HepG2 (cell line): ENCODE data around the gene ARL5B.
A peak's percentile ranks its signal among the peaks of the same experiment; 100 is the strongest.

Source experiments
- MEIS2 ChIP-seq: sonication (generic); formaldehyde crosslinking; IDR thresholded peaks from 2 replicates; pipeline ENCODE4 v1.9.0; 2021; ENCODE audit warnings: mild to moderate bottlenecking, missing genetic modification reagents
- PAX8 ChIP-seq: sonication (generic); formaldehyde crosslinking; IDR thresholded peaks from 2 replicates; pipeline ENCODE4 v1.8.0; 2022; ENCODE audit warnings: mild to moderate bottlenecking, missing genetic modification reagents, borderline replicate concordance
- PRPF4 ChIP-seq: fragments of 200-400 bp; formaldehyde crosslinking; IDR thresholded peaks from 2 replicates; pipeline ENCODE4 v1.6.1; 2016; ENCODE audit warnings: low read length, low read depth; ENCODE audit not compliant: poor library complexity, severe bottlenecking
- SIX4 ChIP-seq: sonication (generic); formaldehyde crosslinking; IDR thresholded peaks from 2 replicates; pipeline ENCODE4 v1.4.0; 2020; ENCODE audit warnings: missing genetic modification reagents
- TCF7L2 ChIP-seq: IDR thresholded peaks from 2 replicates; pipeline ENCODE4 v1.6.1; 2011; ENCODE audit warnings: mild to moderate bottlenecking, low read depth, low read length, moderate library complexity
- TGIF2 ChIP-seq: IDR thresholded peaks from 2 replicates; pipeline ENCODE4 v1.6.1; 2016; ENCODE audit warnings: control low read depth, missing compliant biosample characterization
- ZNF350 ChIP-seq: sonication (generic); formaldehyde crosslinking; IDR thresholded peaks from 2 replicates; pipeline ENCODE4 v1.4.0; 2020; ENCODE audit warnings: mild to moderate bottlenecking, low read depth, missing genetic modification reagents, borderline replicate concordance
- ZZZ3 ChIP-seq: sonication (generic); formaldehyde crosslinking; IDR thresholded peaks from 2 replicates; pipeline ENCODE4 v1.4.0; 2020; ENCODE audit warnings: missing genetic modification reagents, mild to moderate bottlenecking, borderline replicate concordance
- TF ChIP-seq, protein P1 (sequence below): sonication (generic); formaldehyde crosslinking; IDR thresholded peaks from 2 replicates; pipeline ENCODE4 v1.4.0; 2020; ENCODE audit warnings: missing genetic modification reagents, mild to moderate bottlenecking, borderline replicate concordance
- TF ChIP-seq, protein P2 (sequence below): sonication (generic); formaldehyde crosslinking; IDR thresholded peaks from 2 replicates; pipeline ENCODE4 v1.5.0; 2020; ENCODE audit warnings: mild to moderate bottlenecking, missing genetic modification reagents, moderate library complexity

DNA sequence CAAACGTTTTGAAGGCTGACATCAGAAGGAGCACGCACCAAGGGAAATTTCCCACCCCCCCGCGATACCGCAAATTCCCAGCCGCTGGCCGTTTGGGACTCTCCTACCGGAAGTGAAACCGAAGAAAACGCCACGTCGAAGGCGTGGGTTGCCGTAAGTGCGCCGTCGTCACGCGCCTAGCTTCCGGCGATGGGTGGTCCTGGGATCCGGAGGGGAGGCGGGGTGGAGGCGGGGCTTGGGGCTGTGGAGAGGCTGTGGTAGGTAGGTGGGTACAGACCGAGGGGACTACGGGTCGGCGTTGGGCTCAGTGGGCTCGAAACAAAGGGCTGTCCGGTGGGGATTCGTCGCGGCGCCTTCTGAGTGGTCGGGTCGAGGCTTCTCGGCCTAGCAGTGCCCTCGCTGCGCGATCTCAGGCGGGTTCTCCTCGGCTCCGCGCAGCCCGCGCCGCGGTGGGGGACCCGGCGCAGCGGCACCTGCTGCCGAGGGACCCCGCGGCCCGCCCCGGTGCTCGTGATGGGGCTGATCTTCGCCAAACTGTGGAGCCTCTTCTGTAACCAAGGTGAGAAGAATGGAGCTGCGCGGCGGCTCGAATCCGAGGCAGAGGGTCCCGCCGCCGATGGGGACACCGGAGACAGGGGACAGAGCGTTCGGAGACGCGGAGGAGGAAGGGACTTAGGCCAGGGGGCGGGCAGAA lies at the start of gene ARL5B:
- TF ChIP-seq ZZZ3 (CRISPR knock-in tag) (0 out of 2 replicates have a peak, but pooled peaks have one; percentile 79), MEIS2 (CRISPR knock-in tag) (peak; percentile 18; the same call in 1 of the 2 replicates), SIX4 (CRISPR knock-in tag) (peak; percentile 53; the same call in 1 of the 2 replicates), TCF7L2 (no peak), PRPF4 (no peak), TGIF2 (0 out of 2 replicates have a peak, but pooled peaks have one; percentile 50), PAX8 (CRISPR knock-in tag) (no peak), ZNF350 (CRISPR knock-in tag) (peak; percentile 55; the same call in 1 of the 2 replicates)
- TF ChIP-seq, protein P1, sequence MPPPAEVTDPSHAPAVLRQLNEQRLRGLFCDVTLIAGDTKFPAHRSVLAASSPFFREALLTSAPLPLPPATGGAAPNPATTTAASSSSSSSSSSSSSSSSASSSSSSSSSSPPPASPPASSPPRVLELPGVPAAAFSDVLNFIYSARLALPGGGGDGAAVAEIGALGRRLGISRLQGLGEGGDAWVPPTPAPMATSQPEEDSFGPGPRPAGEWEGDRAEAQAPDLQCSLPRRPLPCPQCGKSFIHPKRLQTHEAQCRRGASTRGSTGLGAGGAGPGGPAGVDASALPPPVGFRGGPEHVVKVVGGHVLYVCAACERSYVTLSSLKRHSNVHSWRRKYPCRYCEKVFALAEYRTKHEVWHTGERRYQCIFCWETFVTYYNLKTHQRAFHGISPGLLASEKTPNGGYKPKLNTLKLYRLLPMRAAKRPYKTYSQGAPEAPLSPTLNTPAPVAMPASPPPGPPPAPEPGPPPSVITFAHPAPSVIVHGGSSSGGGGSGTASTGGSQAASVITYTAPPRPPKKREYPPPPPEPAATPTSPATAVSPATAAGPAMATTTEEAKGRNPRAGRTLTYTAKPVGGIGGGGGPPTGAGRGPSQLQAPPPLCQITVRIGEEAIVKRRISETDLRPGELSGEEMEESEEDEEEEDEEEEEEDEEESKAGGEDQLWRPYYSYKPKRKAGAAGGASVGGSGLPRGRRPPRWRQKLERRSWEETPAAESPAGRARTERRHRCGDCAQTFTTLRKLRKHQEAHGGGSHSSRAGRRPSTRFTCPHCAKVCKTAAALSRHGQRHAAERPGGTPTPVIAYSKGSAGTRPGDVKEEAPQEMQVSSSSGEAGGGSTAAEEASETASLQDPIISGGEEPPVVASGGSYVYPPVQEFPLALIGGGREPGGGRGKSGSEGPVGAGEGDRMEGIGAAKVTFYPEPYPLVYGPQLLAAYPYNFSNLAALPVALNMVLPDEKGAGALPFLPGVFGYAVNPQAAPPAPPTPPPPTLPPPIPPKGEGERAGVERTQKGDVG (CRISPR knock-in tag) = no peak
- TF ChIP-seq, protein P2, sequence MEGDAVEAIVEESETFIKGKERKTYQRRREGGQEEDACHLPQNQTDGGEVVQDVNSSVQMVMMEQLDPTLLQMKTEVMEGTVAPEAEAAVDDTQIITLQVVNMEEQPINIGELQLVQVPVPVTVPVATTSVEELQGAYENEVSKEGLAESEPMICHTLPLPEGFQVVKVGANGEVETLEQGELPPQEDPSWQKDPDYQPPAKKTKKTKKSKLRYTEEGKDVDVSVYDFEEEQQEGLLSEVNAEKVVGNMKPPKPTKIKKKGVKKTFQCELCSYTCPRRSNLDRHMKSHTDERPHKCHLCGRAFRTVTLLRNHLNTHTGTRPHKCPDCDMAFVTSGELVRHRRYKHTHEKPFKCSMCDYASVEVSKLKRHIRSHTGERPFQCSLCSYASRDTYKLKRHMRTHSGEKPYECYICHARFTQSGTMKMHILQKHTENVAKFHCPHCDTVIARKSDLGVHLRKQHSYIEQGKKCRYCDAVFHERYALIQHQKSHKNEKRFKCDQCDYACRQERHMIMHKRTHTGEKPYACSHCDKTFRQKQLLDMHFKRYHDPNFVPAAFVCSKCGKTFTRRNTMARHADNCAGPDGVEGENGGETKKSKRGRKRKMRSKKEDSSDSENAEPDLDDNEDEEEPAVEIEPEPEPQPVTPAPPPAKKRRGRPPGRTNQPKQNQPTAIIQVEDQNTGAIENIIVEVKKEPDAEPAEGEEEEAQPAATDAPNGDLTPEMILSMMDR (CRISPR knock-in tag) = no peak; the same call in 1 of the 2 replicates
